DND-41 (cell line): Measurements from ENCODE around the gene ANKS1A.

Experiments used
- CTCF ChIP-seq: IDR thresholded peaks from 2 replicates; pipeline ENCODE4 v1.5.1; 2012; ENCODE audit warnings: borderline replicate concordance, low read length, moderate library complexity, mild to moderate bottlenecking; ENCODE audit not compliant: poor library complexity, severe bottlenecking; ENCODE audit errors: extremely low read depth
- EZH2 ChIP-seq: IDR thresholded peaks from 3 replicates; pipeline ENCODE4 v1.6.1; 2012; ENCODE audit warnings: borderline replicate concordance, low read depth, mild to moderate bottlenecking, moderate library complexity, low read length, inconsistent platforms; ENCODE audit not compliant: severe bottlenecking

GRCh38 chr6:35019831-35020230 lies 130.8 kb downstream of the ANKS1A start:
- TF ChIP-seq CTCF (no peak), EZH2 (no peak)
